GM21619 (cell line): Measurements from ENCODE around the gene PMM2.
A peak's percentile ranks its signal among the peaks of the same experiment; 100 is the strongest.
"Not testable (repeated sequence)": the region's sequence is repeated elsewhere in the genome, so short reads cannot be mapped to it uniquely, and the experiment has no call there.

Experiments
- ATAC-seq: cut with Tn5 transposase; IDR thresholded peaks from one replicate; pipeline ENCODE4 v1.9.1; 2021; ENCODE audit not compliant: unreplicated experiment

Gene PMM2

DNA sequence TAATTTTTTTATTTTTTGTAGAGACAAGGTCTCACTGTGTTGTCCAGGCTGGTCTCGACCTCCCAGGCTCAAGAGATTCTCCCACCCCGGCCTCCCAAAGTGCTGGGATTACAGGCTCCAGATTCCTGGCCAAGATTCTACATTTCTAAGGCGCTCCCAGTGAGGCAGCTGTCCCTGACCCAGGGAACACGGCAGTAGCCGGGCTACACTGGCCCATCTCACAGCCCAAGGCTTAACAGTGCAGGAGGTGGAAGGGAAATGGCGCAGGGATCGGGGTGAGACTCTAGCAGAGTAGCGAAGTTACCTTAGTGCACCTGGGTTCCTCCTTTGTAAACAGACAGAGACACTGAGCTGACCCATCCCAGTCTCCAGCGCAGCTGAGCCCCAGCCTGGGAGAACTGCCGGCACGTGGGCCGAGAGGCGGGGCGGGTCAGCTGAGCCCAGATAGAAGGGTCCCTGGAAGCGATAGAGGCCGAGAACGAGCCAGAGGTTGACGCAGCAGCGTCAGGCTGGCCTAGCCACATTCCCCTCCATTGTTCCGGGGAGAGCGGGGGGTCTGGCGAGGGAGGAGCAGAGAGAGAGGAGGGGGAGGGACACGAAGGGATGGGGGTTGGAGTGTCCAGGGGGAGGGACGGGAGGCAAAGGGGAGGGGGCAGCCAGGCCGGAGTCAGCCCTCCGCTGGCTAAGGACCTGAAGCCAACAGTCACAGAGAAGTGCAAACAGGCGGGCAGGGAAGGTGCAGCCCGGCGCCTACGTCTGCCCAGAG lies 68.7 kb downstream of the PMM2 start:
- ATAC-seq: no peak

DNA sequence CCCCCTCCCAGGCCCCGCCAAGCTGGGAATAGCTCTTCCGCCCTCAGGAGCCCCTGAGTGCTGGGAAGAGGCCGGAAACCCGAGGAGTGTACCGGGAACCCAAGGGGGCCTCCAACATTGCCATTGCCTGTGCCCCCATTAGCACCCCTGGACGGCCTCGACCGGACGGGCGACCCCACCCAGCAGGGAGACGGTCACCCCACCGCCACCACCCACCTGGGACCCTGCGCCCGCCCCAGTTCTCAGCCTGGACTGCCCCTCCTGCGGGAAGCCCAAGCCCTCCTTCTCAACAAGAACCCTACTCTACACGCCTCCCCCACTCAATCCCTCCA lies 69.2 kb downstream of the PMM2 start:
- ATAC-seq: no peak

GRCh38 chr16:8867216-8867931 lies 69.7 kb downstream of the PMM2 start:
- ATAC-seq: no peak

DNA sequence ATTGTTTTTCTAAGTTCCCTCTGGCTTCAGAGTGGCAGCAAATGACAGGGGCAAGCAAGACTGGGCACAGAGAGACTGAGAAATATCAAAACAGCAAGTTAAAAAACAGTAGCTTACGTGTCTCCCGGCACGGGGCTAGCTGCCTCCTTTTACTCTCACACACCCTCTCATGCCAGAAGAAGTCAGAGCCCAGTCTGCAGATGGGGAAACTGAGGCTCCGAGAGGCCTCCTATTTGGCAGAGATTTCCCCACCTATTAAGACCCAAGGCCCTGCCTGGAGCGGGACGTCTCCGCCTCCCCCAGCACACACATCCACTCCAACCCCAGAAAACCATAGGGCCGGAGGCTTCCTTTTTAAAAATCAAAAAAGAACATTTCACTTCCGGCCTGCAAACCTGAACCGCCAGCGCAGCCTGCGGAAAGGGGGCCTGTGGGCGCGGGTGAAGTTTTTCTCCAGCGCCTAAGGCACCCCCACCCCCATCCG lies 70.3 kb downstream of the PMM2 start:
- no peak for ATAC-seq

DNA sequence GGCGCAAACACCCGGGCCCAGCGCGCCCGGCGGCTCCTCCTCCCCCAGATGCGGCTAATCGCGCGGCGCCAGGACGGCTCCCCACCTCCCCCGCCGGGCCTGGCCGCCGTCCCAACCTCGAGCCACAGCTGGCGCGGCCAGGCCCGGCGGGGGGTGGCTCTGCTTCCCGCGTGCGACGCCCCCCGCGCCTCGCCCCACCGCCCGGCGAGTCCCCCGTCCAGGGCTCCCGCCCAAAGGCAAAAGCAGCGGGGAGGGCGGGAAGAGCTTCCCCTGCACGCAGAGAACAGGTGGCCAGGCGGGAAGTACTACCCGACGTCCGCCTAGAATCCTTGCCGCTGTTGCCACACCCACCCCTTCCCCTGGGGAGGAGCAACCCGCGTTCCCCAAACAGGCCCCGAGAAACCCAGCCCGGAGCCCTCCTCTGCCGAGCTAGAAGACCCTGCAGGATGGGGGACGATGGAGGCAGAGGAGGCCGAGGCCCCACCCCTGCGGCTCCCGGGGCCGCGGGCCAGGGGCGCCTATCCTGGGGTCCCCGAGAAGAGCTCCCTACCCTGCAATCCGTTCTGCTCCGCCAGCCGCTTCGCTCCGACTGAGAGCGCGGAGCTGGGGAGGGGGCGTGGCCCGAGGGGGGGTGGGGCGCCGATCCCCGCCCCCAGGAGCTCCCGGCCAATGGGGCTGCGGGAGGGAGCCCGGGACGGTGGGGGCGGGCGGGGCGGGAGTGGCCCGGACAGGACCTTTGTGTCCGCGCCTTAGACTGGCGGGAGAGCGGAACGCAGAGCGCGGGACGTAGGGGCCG lies 71.0 kb downstream of the PMM2 start, which contains the start of gene CARHSP1:
CARHSP1 (minus strand) TSS at position 591 of the 796 bp plus-strand sequence. CDS start 9,678 bp downstream, outside the sequence.
- ATAC-seq: peak; percentile 63

DNA sequence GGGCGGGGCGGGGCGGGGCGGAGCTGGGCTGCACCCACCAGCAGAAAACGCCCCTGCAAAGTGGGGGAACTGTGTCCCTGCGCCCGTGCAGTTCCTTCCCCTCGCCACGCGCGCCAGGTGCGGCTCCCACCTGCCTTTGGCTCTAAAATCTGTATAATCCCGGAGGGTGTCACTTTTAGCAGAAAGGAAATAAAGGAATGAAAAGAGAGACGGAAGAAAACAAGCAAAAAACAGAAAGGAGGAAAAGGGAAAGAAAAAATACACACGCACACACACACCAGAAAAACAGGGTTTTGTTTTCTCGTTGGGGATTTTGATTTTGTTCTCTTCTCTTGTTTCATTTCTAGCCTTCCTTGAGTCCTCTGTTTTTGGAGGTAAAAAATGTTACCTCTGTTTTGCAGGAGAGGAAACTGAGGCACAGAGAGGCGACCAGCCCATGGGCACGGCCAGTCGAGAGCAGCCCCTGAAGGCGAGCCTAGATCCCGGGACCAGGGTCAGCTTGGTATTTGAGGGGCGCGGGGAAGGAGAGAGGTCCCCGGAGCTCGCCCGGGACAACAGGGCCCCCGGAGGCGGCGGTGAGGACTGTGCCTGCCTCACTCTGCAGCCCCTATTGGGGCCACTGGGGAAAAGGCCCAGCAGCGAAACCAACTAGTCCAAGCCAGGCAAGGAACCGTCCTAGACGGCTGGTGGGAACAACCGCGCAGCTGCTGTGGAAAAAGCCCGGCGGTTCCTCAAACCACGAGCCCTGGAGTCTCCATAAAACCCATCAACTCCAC lies 71.8 kb downstream of the PMM2 start:
- ATAC-seq: no peak

DNA sequence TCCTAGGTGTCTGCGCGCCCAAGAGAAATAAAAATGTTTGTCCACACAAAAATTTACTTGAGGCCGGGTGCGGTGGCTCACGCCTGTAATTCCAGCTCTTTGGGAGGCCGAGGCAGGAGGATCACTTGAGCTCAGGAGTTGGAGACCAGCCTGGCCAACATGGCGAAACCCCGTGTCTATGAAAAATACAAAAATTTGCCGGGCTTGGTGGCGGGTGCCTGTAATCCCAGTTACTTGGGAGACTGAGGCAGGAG lies 72.3 kb downstream of the PMM2 start:
- not testable (repeated sequence) for ATAC-seq

DNA sequence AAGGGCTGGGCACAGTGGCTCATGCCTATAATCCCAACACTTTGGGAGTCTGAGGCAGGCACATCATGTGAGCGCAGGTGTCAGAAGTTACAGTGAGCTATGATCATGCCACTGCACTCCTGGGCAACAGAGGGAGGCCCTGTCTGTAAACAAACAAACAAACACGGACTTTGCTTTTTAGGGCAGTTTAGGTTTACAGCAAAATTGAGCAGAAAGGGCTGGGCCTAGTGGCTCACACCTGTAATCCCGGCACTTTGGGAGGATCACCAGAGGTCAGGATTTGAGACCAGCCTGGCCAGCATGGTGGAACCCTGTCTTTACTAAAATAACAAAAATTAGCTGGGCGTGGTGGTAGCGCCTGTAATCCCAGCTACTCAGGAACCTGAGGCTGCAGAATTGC lies 74.4 kb downstream of the PMM2 start:
- no peak for ATAC-seq

GRCh38 chr16:8872967-8873865 lies 75.6 kb downstream of the PMM2 start:
- no peak for ATAC-seq

- ATAC-seq: not testable (repeated sequence)
Measured at GRCh38 chr16:8873866-8874195, 76.2 kb downstream of the PMM2 start.

DNA sequence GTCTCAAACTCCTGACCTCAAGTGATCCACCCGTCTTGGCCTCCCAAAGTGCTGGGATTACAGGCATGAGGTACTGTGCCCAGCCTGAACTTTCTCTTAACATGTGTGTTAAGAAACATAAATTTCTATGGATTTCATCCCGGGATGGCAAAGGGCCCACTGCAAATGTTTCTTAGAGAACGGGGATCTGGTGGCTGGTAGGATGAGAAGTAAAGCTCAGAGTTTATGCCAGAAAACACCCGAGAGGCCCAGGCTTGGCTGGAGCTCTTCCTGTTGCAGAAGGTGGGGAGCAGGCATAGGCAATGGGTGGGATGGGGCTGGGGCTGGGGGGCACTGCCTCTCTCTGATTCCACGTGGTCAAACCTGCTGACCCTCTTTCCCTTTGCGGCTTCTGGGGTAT lies 76.7 kb downstream of the PMM2 start:
- no peak for ATAC-seq

DNA sequence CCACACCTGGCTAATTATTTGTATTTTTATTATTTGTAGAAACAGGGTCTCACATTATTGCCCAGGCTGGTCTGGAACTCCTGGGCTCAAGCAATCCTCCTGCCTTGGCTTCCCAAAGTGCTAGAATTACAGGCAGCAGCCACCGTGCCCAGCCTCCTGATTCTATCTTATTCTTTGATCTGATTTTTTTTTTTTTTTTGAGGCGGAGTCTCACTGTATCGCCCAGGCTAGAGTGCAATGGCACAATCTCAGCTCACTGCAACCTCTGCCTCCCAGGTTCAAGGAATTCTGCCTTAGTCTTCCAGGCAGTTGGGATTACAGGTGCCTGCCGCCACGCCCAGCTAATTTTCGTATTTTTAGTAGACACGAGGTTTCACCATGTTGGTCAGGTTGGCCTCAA lies 77.7 kb downstream of the PMM2 start:
- not testable (repeated sequence) for ATAC-seq

DNA sequence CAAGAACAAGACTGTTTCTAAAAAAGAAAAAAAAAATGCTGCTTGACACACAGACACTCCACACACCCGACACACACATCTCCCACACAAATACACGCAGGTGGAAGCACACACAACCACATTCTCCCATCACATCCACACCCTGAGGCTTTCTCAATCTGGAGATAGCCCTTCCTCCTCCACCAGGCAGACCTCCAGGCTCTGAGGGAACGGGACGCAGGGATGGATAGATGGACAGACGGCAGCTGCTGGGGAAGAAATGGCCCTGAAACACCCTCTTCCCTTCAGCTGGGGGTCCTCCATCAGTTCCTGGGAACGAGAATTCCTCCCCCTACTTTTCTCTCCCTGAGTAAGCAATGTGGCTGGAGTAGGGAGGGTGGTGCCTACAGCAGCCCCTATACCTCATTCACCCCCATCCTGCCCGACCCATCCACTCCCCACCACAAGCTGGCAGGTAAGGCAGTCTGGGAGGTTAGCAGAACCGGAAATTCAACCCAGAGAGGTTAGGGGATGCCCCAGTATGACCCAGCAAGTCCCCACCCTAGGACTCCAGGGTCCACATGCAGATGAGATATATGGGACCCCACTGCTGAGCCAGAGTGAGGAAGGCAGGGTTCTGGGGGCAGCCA lies 80.4 kb downstream of the PMM2 start:
- ATAC-seq: no peak

DNA sequence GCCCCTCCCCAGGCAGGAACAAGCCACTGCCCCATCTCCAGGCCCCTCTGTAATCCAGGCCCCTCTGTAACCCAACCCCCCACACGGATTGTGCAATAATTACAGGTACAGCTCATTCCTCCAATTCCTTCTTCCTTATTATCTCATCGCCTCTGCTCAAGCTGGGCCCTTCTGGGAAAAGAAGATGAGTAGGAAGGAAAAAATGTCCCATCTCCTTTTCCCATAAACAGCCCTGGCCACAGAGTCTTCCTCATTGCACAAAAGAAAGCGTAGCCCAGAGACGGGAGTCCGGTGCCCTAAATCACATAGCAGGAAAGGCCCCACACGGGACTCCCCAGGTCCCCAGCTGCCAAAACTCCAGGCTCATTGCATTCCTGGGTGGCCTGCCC lies 80.9 kb downstream of the PMM2 start:
- ATAC-seq: no peak

DNA sequence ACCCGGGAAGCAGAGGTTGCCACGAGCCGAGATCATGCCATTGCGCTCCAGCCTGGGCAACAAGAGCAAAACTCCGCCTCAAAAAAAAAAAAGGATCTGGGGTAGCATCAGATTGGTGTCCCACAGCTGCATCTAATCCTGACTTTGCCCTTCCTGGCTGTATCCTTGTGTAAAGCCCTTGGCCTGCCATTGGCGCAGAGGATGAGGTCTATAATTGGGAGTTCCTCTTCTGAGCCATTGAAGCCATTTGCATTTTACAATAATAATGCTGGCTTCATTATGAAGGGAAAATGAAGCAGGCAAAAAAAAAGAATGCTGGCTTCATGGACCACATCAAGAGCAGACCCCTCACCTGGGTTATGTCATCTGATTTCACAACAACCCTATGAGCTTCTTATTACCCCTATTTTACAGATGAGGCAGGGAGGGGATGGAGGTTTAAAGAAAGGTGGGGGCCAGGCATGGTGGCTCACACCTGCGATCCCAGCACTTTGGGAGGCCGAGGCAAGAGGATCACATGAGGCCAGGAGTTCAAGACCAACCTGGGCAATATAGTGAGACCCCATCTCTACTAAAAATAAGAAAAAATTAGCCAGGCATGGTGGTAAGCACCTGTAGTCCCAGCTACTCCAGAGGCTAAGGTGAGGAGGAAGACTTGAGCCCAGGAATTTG lies 83.3 kb downstream of the PMM2 start:
- ATAC-seq: no peak

- no peak for ATAC-seq
Measured at GRCh38 chr16:8882041-8882617, 84.5 kb downstream of the PMM2 start, which contains the start of gene LITAFD. Gene LITAFD, plus strand, starts transcription at chr16:8882351. Its CDS starts 2,005 bp downstream, at chr16:8884356.

- ATAC-seq: no peak
Measured at GRCh38 chr16:8882725-8883377, 85.2 kb downstream of the PMM2 start.
